RWPE2 (cell line): ENCODE results near the gene CACNA1B.
A peak's percentile ranks its signal among the peaks of the same experiment; 100 is the strongest.
"Not testable (repeated sequence)": the region's sequence is repeated elsewhere in the genome, so short reads cannot be mapped to it uniquely, and the experiment has no call there.

Experiments
- ATAC-seq: fragments of 200-7000 bp; cut with Tn5 transposase; 3 replicates; pipeline ENCODE4 v1.9.1; 2021; ENCODE audit warnings: low read depth
- DNase-seq: peaks from one replicate; pipeline ENCODE4 v3.0.0-alpha.2; 2020; ENCODE audit warnings: low spot score
- H3K27ac ChIP-seq: fragments of 450-650 bp; 2 replicates; pipeline ENCODE4 v1.5.1; 2017; ENCODE audit warnings: mild to moderate bottlenecking; ENCODE audit not compliant: poor library complexity, severe bottlenecking
- H3K27me3 ChIP-seq: fragments of 250-450 bp; sonication (Bioruptor Pico); 2 replicates; pipeline ENCODE4 v1.5.1; 2021; ENCODE audit warnings: mild to moderate bottlenecking, moderate library complexity; ENCODE audit not compliant: insufficient read depth, poor library complexity, severe bottlenecking
- H3K36me3 ChIP-seq: fragments of 250-450 bp; sonication (Bioruptor Pico); 2 replicates; pipeline ENCODE4 v1.5.1; 2020; ENCODE audit warnings: low read depth, mild to moderate bottlenecking, moderate library complexity
- H3K4me1 ChIP-seq: fragments of 250-450 bp; sonication (Bioruptor Pico); 2 replicates; pipeline ENCODE4 v1.5.1; 2021; ENCODE audit warnings: mild to moderate bottlenecking, moderate library complexity; ENCODE audit not compliant: insufficient read depth, poor library complexity, severe bottlenecking
- H3K4me3 ChIP-seq: fragments of 250-450 bp; sonication (Bioruptor Pico); 2 replicates; pipeline ENCODE4 v1.5.1; 2021; ENCODE audit warnings: mild to moderate bottlenecking, moderate library complexity; ENCODE audit not compliant: severe bottlenecking
- H3K9me3 ChIP-seq: fragments of 250-450 bp; sonication (Bioruptor Pico); 2 replicates; pipeline ENCODE4 v1.5.1; 2021; ENCODE audit warnings: mild to moderate bottlenecking, moderate library complexity; ENCODE audit not compliant: severe bottlenecking
- CTCF ChIP-seq: fragments of 450-650 bp; IDR thresholded peaks from one replicate; pipeline ENCODE4 v1.5.1; 2017; ENCODE audit warnings: mild to moderate bottlenecking, moderate library complexity; ENCODE audit not compliant: poor library complexity, severe bottlenecking

The CACNA1B gene

GRCh38 chr9:138015021-138015829 lies 137.6 kb downstream of the CACNA1B start:
- DNase-seq (no peak), ATAC-seq (no peak)
- Histone ChIP-seq H3K9me3 (no peaks in the 10 kb centered on the region), H3K4me1 (no peaks in the 10 kb centered on the region), H3K27ac (no peak overlapping the region), H3K36me3 (no peaks in the 10 kb centered on the region), H3K27me3 (no peaks in the 10 kb centered on the region), H3K4me3 (no peak overlapping the region)
- TF ChIP-seq CTCF: no peak

- Histone ChIP-seq H3K36me3 (no peaks in the 10 kb centered on the region), H3K27me3 (peaks cover 2% of the 10 kb centered on the region), H3K27ac (no peak overlapping the region), H3K9me3 (no peaks in the 10 kb centered on the region), H3K4me1 (no peaks in the 10 kb centered on the region), H3K4me3 (no peak overlapping the region)
- TF ChIP-seq CTCF: no peak
- ATAC-seq: no peak
- DNase-seq: no peak
Measured at GRCh38 chr9:138016406-138017187, 139.0 kb downstream of the CACNA1B start.

- TF ChIP-seq CTCF: no peak
- H3K36me3 ChIP-seq: no peaks in the 10 kb centered on the region
- H3K27me3 ChIP-seq: peaks cover 8% of the 10 kb centered on the region
- H3K4me1 ChIP-seq: no peaks in the 10 kb centered on the region
- ATAC-seq: no peak
- no peak for DNase-seq
- no peaks in the 10 kb centered on the region for H3K9me3 ChIP-seq
- H3K27ac ChIP-seq: no peak overlapping the region
- no peak overlapping the region for H3K4me3 ChIP-seq
Measured at GRCh38 chr9:138017200-138017599, 139.6 kb downstream of the CACNA1B start.

- H3K27ac ChIP-seq, H3K36me3 ChIP-seq, H3K4me1 ChIP-seq, H3K9me3 ChIP-seq, H3K4me3 ChIP-seq, ATAC-seq, DNase-seq: not testable (repeated sequence)
- H3K27me3 ChIP-seq: peaks cover 28% of the 10 kb centered on the region
Measured at GRCh38 chr9:138019514-138019913, 141.9 kb downstream of the CACNA1B start.

- H3K36me3 ChIP-seq: no peaks in the 10 kb centered on the region
- no peaks in the 10 kb centered on the region for H3K9me3 ChIP-seq
- ATAC-seq (peak; percentile 11; the same call in 1 of the 3 replicates), DNase-seq (no peak)
- H3K27me3 ChIP-seq: peaks cover 34% of the 10 kb centered on the region
- H3K4me3 ChIP-seq: no peak overlapping the region
- TF ChIP-seq CTCF: no peak
- no peak overlapping the region for H3K27ac ChIP-seq
- no peaks in the 10 kb centered on the region for H3K4me1 ChIP-seq
Measured at GRCh38 chr9:138020120-138020794, 142.7 kb downstream of the CACNA1B start.
